ENCODE measurements around the gene WDR55. TPM values are rescaled to one million over a fixed set of nuclear protein-coding genes. Genes with fewer than 3 reads are reported as not detected.
A peak's percentile ranks its signal among the peaks of the same experiment; 100 is the strongest.

The WDR55 gene
- total and polyA plus RNA-seq, 2 experiments from 2014 or later, result 9.6 to 18.0 TPM

GRCh38 chr5:140711794-140712193, 47.1 kb downstream of the WDR55 start:
- peak overlapping the region; percentile 78; the same call in 1 of the 2 replicates for H3K4me2 ChIP-seq

GRCh38 chr5:140713562-140714094, 48.9 kb downstream of the WDR55 start:
- no peak overlapping the region for H3K4me3 ChIP-seq
- H4K20me1 ChIP-seq (replicated peaks; ENCODE audit: insufficient read depth), result no peaks in the 10 kb centered on the region
- no peak overlapping the region for H2AFZ ChIP-seq
- no peaks in the 10 kb centered on the region for H3K79me2 ChIP-seq (replicated peaks; ENCODE audit: insufficient read depth)
- Mint-ChIP-seq H3K27me3 (ENCODE audit: insufficient read depth, low read depth, poor library complexity) (peaks cover 8% of the 10 kb centered on the region), H3K4me1 (0 out of 3 replicates have a peak, but pooled peaks cover 2% of the 10 kb centered on the region), H3K27ac (no peak overlapping the region), H3K4me3 (no peak overlapping the region), H3K36me3 (ENCODE audit: low read depth) (no peaks in the 10 kb centered on the region), H3K9me3 (peaks cover 4% of the 10 kb centered on the region; the same call in 1 of the 3 replicates)
- no peak overlapping the region for H3K27ac ChIP-seq (ENCODE audit: low read depth)
- H3K27me3 ChIP-seq (ENCODE audit: insufficient read depth), result no peaks in the 10 kb centered on the region
- no peaks in the 10 kb centered on the region for H3K36me3 ChIP-seq (ENCODE audit: insufficient read depth)
- no peaks in the 10 kb centered on the region for H3K9me2 ChIP-seq (ENCODE audit: insufficient read depth)
- H3F3A ChIP-seq (replicated peaks; ENCODE audit: low read depth), result 0 out of 2 replicates have a peak, but pooled peaks cover 6% of the 10 kb centered on the region
- ATAC-seq, result no peak
- H3K4me1 ChIP-seq (ENCODE audit: insufficient read depth), result no peaks in the 10 kb centered on the region
- DNase-seq (ENCODE audit: low spot score), result no peak
- H3K4me2 ChIP-seq, result no peak overlapping the region
- no peak for TF ChIP-seq NANOG (IDR thresholded peaks at IDR 0.05; ENCODE audit: borderline replicate concordance)
- TF ChIP-seq STAT1 (IDR thresholded peaks at IDR 0.05; ENCODE audit: unreplicated experiment), result no peak
- TF ChIP-seq JUNB (IDR thresholded peaks at IDR 0.05; ENCODE audit: unreplicated experiment), result no peak
- no peak for TF ChIP-seq ZNF462 (CRISPR knock-in tag; IDR thresholded peaks at IDR 0.05)
- TF ChIP-seq ZNF331 (CRISPR knock-in tag; IDR thresholded peaks at IDR 0.05; ENCODE audit: low read depth), result no peak
- TF ChIP-seq CREB1 (CRISPR knock-in tag; IDR thresholded peaks at IDR 0.05; ENCODE audit: low read depth), result no peak

More at GRCh38 chr5:140711794-140712193, 47.1 kb downstream of the WDR55 start:
- ATAC-seq (no peak), DNase-seq (ENCODE audit: low spot score) (no peak)
- H3K36me3 ChIP-seq (ENCODE audit: insufficient read depth), result peaks cover 3% of the 10 kb centered on the region; the same call in 1 of the 2 replicates
- no peaks in the 10 kb centered on the region for H3K27me3 ChIP-seq (ENCODE audit: insufficient read depth)
- TF ChIP-seq POLR2AphosphoS5 (IDR thresholded peaks at IDR 0.05; ENCODE audit: low read depth) (no peak), ETS1 (IDR thresholded peaks at IDR 0.05) (no peak), ZNF331 (CRISPR knock-in tag; IDR thresholded peaks at IDR 0.05; ENCODE audit: low read depth) (no peak), JUNB (IDR thresholded peaks at IDR 0.05; ENCODE audit: unreplicated experiment) (no peak)
- TF ChIP-seq, protein P1, sequence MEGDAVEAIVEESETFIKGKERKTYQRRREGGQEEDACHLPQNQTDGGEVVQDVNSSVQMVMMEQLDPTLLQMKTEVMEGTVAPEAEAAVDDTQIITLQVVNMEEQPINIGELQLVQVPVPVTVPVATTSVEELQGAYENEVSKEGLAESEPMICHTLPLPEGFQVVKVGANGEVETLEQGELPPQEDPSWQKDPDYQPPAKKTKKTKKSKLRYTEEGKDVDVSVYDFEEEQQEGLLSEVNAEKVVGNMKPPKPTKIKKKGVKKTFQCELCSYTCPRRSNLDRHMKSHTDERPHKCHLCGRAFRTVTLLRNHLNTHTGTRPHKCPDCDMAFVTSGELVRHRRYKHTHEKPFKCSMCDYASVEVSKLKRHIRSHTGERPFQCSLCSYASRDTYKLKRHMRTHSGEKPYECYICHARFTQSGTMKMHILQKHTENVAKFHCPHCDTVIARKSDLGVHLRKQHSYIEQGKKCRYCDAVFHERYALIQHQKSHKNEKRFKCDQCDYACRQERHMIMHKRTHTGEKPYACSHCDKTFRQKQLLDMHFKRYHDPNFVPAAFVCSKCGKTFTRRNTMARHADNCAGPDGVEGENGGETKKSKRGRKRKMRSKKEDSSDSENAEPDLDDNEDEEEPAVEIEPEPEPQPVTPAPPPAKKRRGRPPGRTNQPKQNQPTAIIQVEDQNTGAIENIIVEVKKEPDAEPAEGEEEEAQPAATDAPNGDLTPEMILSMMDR (conservative IDR thresholded peaks at IDR 0.05; ENCODE audit: low read depth in 2 of 2), result no peak
- H2AFZ ChIP-seq, result no peak overlapping the region
- H3K79me2 ChIP-seq (replicated peaks; ENCODE audit: insufficient read depth), result no peaks in the 10 kb centered on the region
- Mint-ChIP-seq H3K27ac (no peak overlapping the region), H3K4me1 (0 out of 3 replicates have a peak, but pooled peaks cover 2% of the 10 kb centered on the region), H3K9me3 (no peaks in the 10 kb centered on the region; the same call in 2 of the 3 replicates), H3K27me3 (ENCODE audit: insufficient read depth, low read depth, poor library complexity) (peaks cover 8% of the 10 kb centered on the region), H3K4me3 (peak overlapping the region; percentile 88), H3K36me3 (ENCODE audit: low read depth) (peaks cover 3% of the 10 kb centered on the region; the same call in 1 of the 3 replicates)
- H3K27ac ChIP-seq (ENCODE audit: low read depth), result no peak overlapping the region
- no peaks in the 10 kb centered on the region for H3K4me1 ChIP-seq (ENCODE audit: insufficient read depth)
- H4K20me1 ChIP-seq (replicated peaks; ENCODE audit: insufficient read depth), result no peaks in the 10 kb centered on the region
- H3K4me3 ChIP-seq, result peak overlapping the region; percentile 63
- no peaks in the 10 kb centered on the region for H3K9me2 ChIP-seq (ENCODE audit: insufficient read depth)
- 0 out of 2 replicates have a peak, but pooled peaks cover 6% of the 10 kb centered on the region for H3F3A ChIP-seq (replicated peaks; ENCODE audit: low read depth)
